ENCODE measurements around the gene RNF41. TPM values are rescaled to one million over a fixed set of nuclear protein-coding genes. Genes with fewer than 3 reads are reported as not detected.

The RNF41 gene
- total RNA-seq, 1 experiment from 2014 or later = 57.4 TPM

- no peak for TF ChIP-seq MYBL2 (CRISPR knock-in tag; IDR thresholded peaks at IDR 0.05)
- TF ChIP-seq GABPB1 (CRISPR knock-in tag; IDR thresholded peaks at IDR 0.05) = no peak
- no peak for TF ChIP-seq ZNF671 (CRISPR knock-in tag; IDR thresholded peaks at IDR 0.05)
- no peak for TF ChIP-seq OVOL2 (CRISPR knock-in tag; IDR thresholded peaks at IDR 0.05; ENCODE audit: borderline replicate concordance)
- no peak for TF ChIP-seq ZBTB43 (CRISPR knock-in tag; IDR thresholded peaks at IDR 0.05)
- no peak for TF ChIP-seq FOXJ3 (CRISPR knock-in tag; IDR thresholded peaks at IDR 0.05; ENCODE audit: borderline replicate concordance)
- no peak for TF ChIP-seq CTCF (IDR thresholded peaks at IDR 0.05)
- TF ChIP-seq JAZF1 (CRISPR knock-in tag; IDR thresholded peaks at IDR 0.05) = no peak
- TF ChIP-seq ZNF532 (CRISPR knock-in tag; IDR thresholded peaks at IDR 0.05; ENCODE audit: borderline replicate concordance) = no peak
- TF ChIP-seq E2F4 (CRISPR knock-in tag; IDR thresholded peaks at IDR 0.05; ENCODE audit: borderline replicate concordance, low read depth) = no peak
These were observed 37.1 kb upstream of the RNF41 start (continued) for GRCh38 chr12:56258820-56259183.

GRCh38 chr12:56258068-56258819, 36.5 kb upstream of the RNF41 start, which contains the start of gene ANKRD52:
Gene ANKRD52, minus strand, starts transcription at chr12:56258384. Its CDS starts 115 bp downstream, at chr12:56258269.
- CTCF ChIA-PET = interaction anchor here (0.5 to 4.9 kb wide), 38 partner anchors 9 to 379 kb away, joined by 3 to 66 read pairs (median 4); partner anchors contain the start of genes COQ10A, ESYT1, GLS2 and IL23A
- H3K9me3 Mint-ChIP-seq = no peaks in the 10 kb centered on the region
- ATAC-seq (peak; percentile 74), DNase-seq (ENCODE audit: low spot score) (peak; percentile 76)
- POLR2A ChIA-PET = interaction anchor here (0.8 to 2.9 kb wide), 6 partner anchors 9 to 154 kb away, joined by 3 to 16 read pairs (median 4); partner anchors contain the start of genes COQ10A, RNF41 and SMARCC2
- peak within 1 kb of the TSS; percentile 92 for H3K27ac Mint-ChIP-seq
- H3K4me3 Mint-ChIP-seq = peak within 1 kb of the TSS; percentile 95
- 0 out of 2 replicates have a peak, but pooled peaks cover 4% of the 10 kb centered on the region for H3K27me3 Mint-ChIP-seq (ENCODE audit: low read depth)
- peaks cover 28% of the 10 kb centered on the region for H3K36me3 Mint-ChIP-seq
- peaks cover 18% of the 10 kb centered on the region for H3K4me1 Mint-ChIP-seq
- TF ChIP-seq ETV6 (CRISPR knock-in tag; IDR thresholded peaks at IDR 0.05) (0 out of 2 replicates have a peak, but pooled peaks have one; percentile 20), ZNF396 (CRISPR knock-in tag; IDR thresholded peaks at IDR 0.05; ENCODE audit: borderline replicate concordance) (no peak), E2F4 (CRISPR knock-in tag; IDR thresholded peaks at IDR 0.05; ENCODE audit: borderline replicate concordance, low read depth) (no peak), PRDM15 (CRISPR knock-in tag; IDR thresholded peaks at IDR 0.05) (no peak), ZNF121 (CRISPR knock-in tag; IDR thresholded peaks at IDR 0.05) (no peak), CREM (CRISPR knock-in tag; IDR thresholded peaks at IDR 0.05) (peak; percentile 15; the same call in 1 of the 2 replicates), RORB (CRISPR knock-in tag; IDR thresholded peaks at IDR 0.05) (no peak), MLX (CRISPR knock-in tag; IDR thresholded peaks at IDR 0.05) (0 out of 2 replicates have a peak, but pooled peaks have one; percentile 46), CTCF (IDR thresholded peaks at IDR 0.05) (peak; percentile 61)

Measured in WTC11 (cell line).